GM15510 (cell line): ENCODE data around the gene ARHGEF37.

Experiments
- POLR2A ChIP-seq: IDR thresholded peaks from 3 replicates; pipeline ENCODE4 v1.6.1; 2011; ENCODE audit warnings: borderline replicate concordance; ENCODE audit not compliant: insufficient read length; ENCODE audit errors: extremely low read depth

ARHGEF37 gene

GRCh38 chr5:149610589-149611255 is 29.4 kb downstream of the ARHGEF37 start:
- TF ChIP-seq POLR2A: no peak

GRCh38 chr5:149611326-149611725 is 30.0 kb downstream of the ARHGEF37 start:
- TF ChIP-seq POLR2A: no peak

DNA sequence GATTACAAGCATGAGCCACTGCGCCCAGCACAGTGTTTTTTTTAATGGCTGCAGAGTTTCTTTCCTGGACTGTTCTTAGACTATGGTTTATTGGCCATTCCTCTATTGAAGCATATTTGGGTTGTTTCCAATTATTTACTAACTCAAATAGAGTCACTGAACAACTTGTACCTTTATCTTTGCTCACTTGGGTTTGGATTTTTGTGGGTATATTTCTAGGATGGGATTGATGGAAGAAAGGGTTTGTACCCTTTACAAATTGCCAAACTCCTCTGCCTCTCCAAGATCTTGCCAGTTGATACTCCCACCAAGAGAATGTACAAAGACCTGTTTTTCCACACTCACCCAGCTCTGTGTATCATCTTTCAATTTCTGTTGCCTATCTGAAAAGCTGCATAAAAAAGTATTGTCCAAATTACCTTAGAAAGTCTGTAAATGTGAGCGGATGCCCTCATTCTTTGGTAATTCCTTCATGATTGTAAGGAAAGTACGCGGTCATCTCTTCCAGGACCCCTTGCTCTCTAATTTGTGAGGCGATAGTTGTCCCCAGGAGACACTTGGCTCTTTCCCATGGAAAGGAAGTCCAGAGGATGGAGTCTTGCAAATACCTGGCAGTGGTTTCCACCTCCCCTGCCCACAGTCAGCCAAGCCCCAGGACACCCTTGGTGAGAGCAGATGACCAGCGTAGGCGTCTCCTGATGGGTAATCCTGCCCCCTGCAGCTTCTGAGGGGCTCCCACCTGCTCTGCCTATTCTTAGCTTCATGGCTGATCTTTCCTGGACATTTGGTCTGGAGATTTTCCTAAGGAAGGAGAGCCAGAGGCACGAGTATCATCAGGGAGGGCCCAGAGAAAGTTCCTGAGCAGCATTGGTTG is 33.0 kb downstream of the ARHGEF37 start:
- no peak for TF ChIP-seq POLR2A

DNA sequence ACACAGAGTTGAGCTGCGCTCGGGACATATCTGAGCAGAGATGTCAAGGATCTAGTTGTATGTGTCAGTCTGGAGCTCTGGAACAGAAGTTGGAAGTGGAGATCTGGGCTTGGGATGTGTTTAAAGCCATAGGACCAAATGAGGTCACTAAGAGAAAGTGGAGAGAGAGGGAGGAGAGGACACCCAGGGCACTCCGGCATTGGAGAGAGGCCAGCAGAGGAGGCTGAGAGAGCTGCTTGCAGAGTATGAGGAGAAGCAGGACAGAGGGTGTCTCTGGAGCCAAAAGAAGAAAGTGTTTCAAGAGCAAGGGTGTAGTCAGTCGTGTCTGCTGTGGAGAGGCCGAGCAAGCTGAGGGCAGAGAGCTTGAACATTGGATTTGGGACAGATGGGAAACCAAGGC is 34.7 kb downstream of the ARHGEF37 start:
- no peak for TF ChIP-seq POLR2A

DNA sequence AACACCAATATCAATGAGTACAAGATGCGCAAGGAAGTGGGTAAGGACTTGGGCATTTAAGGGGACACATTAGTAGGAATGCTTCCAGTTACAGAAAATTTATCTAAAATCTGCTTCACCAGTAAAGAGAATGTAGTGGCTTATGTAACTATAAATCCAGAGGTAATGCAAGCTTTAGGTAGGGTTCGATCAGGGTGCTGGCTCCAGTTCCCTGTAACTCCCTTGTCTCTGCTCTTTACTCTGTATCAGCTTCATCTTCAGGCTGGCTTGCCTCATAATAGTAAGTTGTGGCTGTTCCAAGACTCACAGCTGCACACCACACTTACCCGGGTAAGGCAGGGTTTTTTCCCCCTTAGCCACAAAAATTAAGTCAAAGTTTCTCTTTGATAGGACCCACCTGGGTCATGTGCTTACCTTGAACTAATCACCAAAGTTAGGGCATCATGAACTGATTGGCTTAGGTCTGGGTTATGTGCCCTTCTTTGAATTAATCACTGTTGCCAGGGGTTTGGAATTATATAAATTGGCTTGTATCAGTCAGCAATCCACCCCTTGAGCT is 35.5 kb downstream of the ARHGEF37 start:
- no peak for TF ChIP-seq POLR2A

DNA sequence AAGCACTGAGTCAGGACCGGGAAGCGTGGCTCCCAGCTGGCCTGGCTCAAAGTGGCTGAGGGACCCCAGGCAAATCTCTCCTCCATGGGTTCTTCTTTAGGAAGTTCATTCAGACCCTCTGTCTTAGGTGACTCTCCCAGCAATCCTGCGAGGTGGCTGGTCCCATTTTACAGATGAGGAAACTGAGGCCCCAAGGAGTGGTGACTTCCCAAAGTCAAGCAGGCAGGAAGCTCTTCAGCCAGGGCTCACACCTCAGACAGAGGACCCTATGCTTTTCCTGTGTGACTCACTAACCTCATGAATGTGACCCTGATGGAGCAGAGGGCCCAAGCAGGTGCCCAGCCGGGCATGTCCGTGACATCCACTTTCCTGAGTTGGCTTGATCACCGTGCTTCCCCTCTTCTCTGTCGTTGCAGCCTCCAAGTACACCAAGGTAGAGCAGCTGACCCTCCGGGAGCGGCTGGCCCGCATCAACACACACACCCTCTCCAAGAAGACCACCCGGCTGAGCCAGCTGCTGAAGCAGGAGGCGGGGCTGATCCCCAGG is 36.5 kb downstream of the ARHGEF37 start:
- no peak for TF ChIP-seq POLR2A

DNA sequence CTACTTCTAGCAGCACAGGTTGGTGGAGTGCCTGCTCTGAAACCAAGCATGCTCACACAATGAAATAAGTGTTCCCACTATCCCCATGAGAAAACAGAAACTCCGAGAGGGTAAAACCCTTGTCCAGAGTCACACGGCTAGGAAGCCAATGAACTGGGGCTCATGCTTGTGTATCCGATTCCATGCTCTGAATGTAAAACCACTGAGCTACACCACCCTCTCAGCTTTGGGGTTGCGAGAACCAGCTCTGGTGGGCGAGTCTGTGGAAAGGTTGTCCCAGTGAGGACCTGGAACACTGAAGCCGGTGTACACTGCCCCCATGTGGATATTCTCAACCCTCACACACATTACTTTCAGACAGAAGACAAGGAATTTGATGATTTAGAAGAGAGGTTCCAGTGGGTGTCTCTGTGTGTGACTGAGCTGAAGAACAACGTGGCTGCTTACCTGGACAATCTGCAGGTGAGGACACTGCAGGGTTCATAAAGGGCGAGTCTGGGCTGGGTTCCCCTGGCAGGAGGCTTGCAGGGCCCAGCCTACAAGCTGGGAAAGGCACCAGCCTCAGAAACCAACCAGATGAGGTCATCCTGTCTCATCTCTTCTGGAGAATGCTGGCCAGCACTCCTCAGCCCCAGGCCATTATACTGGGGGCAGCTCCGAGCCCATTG is 37.4 kb downstream of the ARHGEF37 start:
- TF ChIP-seq POLR2A: no peak

DNA sequence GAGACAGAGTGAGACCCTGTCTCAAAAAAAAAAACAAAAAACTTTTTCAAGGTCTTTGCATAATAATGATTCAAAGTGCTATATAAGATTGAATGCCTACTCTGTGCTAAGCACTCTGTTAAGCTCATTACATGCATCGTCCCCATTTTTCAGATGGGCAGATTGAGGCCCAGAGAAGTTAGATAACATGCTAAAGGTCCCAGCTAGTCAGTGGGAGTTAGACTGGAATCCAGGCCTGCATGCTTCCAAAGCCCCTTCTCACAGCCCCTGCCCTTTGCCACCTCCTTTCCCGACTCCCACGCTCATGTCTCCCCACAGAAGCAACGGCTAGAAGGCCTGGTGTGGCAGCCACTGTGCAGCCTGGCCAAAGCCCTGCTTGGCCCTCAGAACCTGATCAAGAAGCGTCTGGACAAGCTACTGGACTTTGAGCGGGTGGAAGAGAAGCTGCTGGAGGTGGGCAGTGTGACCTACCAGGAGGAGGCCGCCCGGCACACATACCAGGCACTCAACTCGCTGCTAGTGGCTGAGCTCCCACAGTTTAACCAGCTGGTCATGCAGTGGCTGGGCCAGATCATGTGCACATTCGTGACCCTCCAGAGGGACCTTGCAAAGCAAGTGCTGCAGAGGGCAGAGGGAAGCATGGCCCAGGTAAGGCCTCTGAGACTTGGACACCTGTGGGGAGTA is 40.3 kb downstream of the ARHGEF37 start:
- TF ChIP-seq POLR2A: no peak

- TF ChIP-seq POLR2A: no peak
Measured at GRCh38 chr5:149622466-149622865, 41.2 kb downstream of the ARHGEF37 start.

DNA sequence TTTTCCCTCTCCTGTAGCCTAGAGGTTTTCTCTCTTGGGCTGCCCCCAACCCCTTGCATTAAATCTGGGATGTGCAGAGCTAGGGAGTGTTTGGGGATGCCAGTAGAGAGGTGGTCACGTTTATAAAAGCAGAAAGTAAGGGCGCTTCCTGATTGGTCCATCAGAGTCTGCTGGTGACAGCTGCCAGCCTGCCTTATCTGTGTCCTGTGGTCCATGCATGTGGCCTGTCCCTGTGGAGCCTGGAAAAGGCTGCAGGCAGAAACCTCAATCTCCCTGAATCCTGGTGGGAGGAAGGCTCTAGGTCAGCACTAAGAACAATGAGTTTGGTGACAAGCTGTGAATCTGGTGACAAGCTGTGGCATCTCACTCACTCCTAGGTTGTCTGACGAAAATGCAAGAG is 42.2 kb downstream of the ARHGEF37 start:
- TF ChIP-seq POLR2A: no peak

DNA sequence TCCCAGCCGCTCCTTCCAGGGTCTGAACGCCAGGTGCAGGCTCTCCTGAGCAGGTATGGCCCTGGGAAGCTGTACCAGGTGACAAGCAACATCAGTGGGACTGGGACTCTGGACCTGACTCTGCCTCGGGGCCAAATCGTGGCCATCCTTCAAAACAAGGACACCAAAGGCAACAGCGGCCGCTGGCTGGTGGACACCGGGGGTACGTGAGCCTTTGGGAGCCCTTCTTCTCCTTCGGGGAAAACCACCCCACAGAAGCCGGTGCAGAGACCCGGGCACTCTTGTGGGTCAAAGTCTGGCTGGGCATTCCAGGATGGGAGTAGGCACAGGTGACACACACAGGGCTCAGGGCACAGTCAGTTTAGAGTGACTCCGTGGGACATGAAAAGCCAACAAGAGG is 45.8 kb downstream of the ARHGEF37 start:
- no peak for TF ChIP-seq POLR2A

DNA sequence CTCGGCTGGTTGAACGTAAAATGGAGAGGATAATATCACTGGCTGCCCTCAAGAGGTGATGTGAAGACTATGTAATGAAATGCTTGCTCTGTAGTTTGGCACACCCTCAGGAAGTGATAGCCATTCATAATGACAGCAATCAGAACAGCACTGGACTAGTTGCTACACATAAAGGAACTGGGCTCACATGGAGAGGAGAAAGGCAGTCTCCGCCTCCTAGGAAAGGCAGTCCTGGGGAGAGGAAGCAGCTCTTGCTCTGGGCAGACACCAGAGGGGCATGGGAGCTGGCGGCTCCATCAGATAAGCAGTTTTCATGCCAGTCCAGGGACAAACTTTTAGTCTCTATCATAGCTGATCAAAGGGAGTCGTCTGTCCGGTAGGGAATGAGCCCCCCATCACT is 46.9 kb downstream of the ARHGEF37 start:
- no peak for TF ChIP-seq POLR2A

GRCh38 chr5:149628846-149629388 is 47.6 kb downstream of the ARHGEF37 start:
- no peak for TF ChIP-seq POLR2A

DNA sequence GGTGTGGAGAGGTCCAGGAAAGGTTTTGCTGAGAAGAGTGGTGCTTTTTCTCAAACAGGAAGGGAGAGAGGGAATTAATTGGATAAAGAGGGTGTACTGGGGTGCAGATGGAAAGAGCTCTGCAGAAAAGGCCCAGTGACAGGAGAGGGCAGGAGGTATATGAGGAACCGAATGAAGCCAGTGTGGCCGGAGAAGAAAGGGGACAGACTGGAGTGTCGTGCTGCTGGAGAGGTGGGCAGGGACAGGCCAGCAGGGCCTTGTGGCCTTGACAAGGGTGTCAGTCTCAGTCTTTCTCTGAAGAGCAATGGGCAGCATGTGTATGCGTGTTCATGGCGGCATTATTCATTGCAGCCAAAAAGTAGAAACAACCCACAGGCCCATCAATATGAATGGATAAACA is 48.1 kb downstream of the ARHGEF37 start:
- no peak for TF ChIP-seq POLR2A

GRCh38 chr5:149630337-149630736 is 49.0 kb downstream of the ARHGEF37 start:
- no peak for TF ChIP-seq POLR2A

- no peak for TF ChIP-seq POLR2A
Measured at GRCh38 chr5:149631506-149631905, 50.2 kb downstream of the ARHGEF37 start.
